SK-N-SH (cell line): ENCODE results near the gene C12orf57. TPM values are rescaled to one million over a fixed set of nuclear protein-coding genes. Genes with fewer than 3 reads are reported as not detected.

Source experiments
- CTCF ChIA-PET: fragments of 300-600, 350-600 bp; formaldehyde crosslinking; extraction: SDS; loops from one replicate; lab custom pipeline; 2021; lab: Yijun Ruan, JAX
- POLR2A ChIA-PET: fragments of 350-600 bp; sonication (Branson Sonifier 250); formaldehyde crosslinking; extraction: SDS; loops from one replicate; lab custom pipeline; 2020; ENCODE audit warnings: antibody characterized with exemption, inconsistent platforms; lab: Yijun Ruan, JAX
- DNase-seq: peaks from one replicate; pipeline ENCODE4 v3.0.0; 2012
- H2AFZ ChIP-seq: fragments of 200-600 bp; sonication (generic); 2 replicates; pipeline ENCODE4 v1.8.1; 2016; ENCODE audit warnings: antibody characterized with exemption, mild to moderate bottlenecking, low read depth
- H3F3A ChIP-seq: fragments of 200-600 bp; sonication (generic); replicated peaks from 2 replicates; pipeline ENCODE3; 2016; ENCODE audit warnings: antibody characterized with exemption, mild to moderate bottlenecking; ENCODE audit not compliant: insufficient read depth
- H3K27ac ChIP-seq, 2 experiments: fragments of 200-500 bp in 1 of 2; fragments of 200-600 bp in 1 of 2; sonication (Bioruptor generic) in 1 of 2; sonication (generic), shearing (Covaris generic) in 1 of 2; 2 replicates each; pipeline versions ENCODE4 v1.5.1 to v1.6.1; 2014 to 2016; ENCODE audit warnings: low read depth in 2 of 2, inconsistent platforms in 1 of 2, low read length in 1 of 2, mild to moderate bottlenecking in 1 of 2, mixed read lengths in 1 of 2
- H3K27me3 ChIP-seq: fragments of 200-600 bp; sonication (generic), shearing (Covaris generic); 2 replicates; pipeline ENCODE4 v1.6.1; 2016; ENCODE audit warnings: mixed run types; ENCODE audit not compliant: insufficient read depth
- H3K36me3 ChIP-seq, 2 experiments: fragments of 200-500 bp in 1 of 2; fragments of 200-600 bp in 1 of 2; sonication (Bioruptor generic) in 1 of 2; sonication (generic) in 1 of 2; replicated peaks in 1 of 2; 2 replicates each; pipeline versions ENCODE3 to v1.5.1; 2014 to 2016; ENCODE audit warnings: low read length in 1 of 2, mild to moderate bottlenecking in 1 of 2; ENCODE audit not compliant: insufficient read depth in 2 of 2, control insufficient read depth in 1 of 2
- H3K4me1 ChIP-seq, 2 experiments: fragments of 200-500 bp in 1 of 2; fragments of 200-600 bp in 1 of 2; sonication (Bioruptor generic) in 1 of 2; sonication (generic), shearing (Covaris generic) in 1 of 2; 2 replicates each; pipeline versions ENCODE4 v1.5.1 to v1.6.1; 2014 to 2016; ENCODE audit warnings: low read depth in 1 of 2, low read length in 1 of 2, mixed run types in 1 of 2; ENCODE audit not compliant: insufficient read depth in 2 of 2, control insufficient read depth in 1 of 2
- H3K4me2 ChIP-seq: fragments of 200-600 bp; sonication (generic), shearing (Covaris generic); 2 replicates; pipeline ENCODE4 v1.6.1; 2017; ENCODE audit warnings: mixed run types
- H3K4me3 ChIP-seq, 2 experiments: fragments of 200-500 bp in 1 of 2; fragments of 200-600 bp in 1 of 2; sonication (Bioruptor generic) in 1 of 2; sonication (generic), shearing (Covaris generic) in 1 of 2; 2 replicates each; pipeline versions ENCODE4 v1.5.1 to v1.8.1; 2014 to 2016; ENCODE audit warnings: low read depth in 2 of 2, inconsistent platforms in 1 of 2, low read length in 1 of 2, mild to moderate bottlenecking in 1 of 2, mixed read lengths in 1 of 2, moderate library complexity in 1 of 2
- H3K79me2 ChIP-seq: fragments of 200-600 bp; sonication (generic); 2 replicates; pipeline ENCODE4 v1.8.1; 2017; ENCODE audit warnings: mild to moderate bottlenecking; ENCODE audit not compliant: insufficient read depth
- H3K9ac ChIP-seq: fragments of 200-600 bp; sonication (generic); 2 replicates; pipeline ENCODE4 v1.6.1; 2017; ENCODE audit warnings: mixed run types
- H3K9me2 ChIP-seq: fragments of 200-600 bp; sonication (generic); 2 replicates; pipeline ENCODE4 v1.6.1; 2017; ENCODE audit warnings: mixed run types
- H3K9me3 ChIP-seq: fragments of 200-600 bp; sonication (generic); 2 replicates; pipeline ENCODE4 v1.6.1; 2017; ENCODE audit warnings: mixed run types, mild to moderate bottlenecking, moderate library complexity
- H4K20me1 ChIP-seq: fragments of 200-600 bp; sonication (generic); 2 replicates; pipeline ENCODE4 v1.6.1; 2017; ENCODE audit warnings: mild to moderate bottlenecking, mixed run types; ENCODE audit not compliant: insufficient read depth
- CHD2 ChIP-seq: fragments of 150-350 bp; IDR thresholded peaks from 2 replicates; pipeline ENCODE4 v1.6.1; 2018; ENCODE audit warnings: low read length; ENCODE audit not compliant: partially characterized antibody
- ELF1 ChIP-seq: IDR thresholded peaks from 2 replicates; pipeline ENCODE4 v1.4.0; 2012
- FOXJ3 ChIP-seq: sonication (generic); formaldehyde crosslinking; IDR thresholded peaks from 2 replicates; pipeline ENCODE4 v1.5.1; 2020; ENCODE audit warnings: mild to moderate bottlenecking, missing genetic modification reagents
- FOXM1 ChIP-seq: IDR thresholded peaks from 2 replicates; pipeline ENCODE4 v1.4.0; 2012; ENCODE audit warnings: low read depth, mild to moderate bottlenecking
- GABPA ChIP-seq: IDR thresholded peaks from 2 replicates; pipeline ENCODE4 v1.4.0; 2012; ENCODE audit warnings: low read depth, mild to moderate bottlenecking
- GATA2 ChIP-seq: sonication (generic); formaldehyde crosslinking; IDR thresholded peaks from 2 replicates; pipeline ENCODE4 v1.5.0; 2020; ENCODE audit warnings: mild to moderate bottlenecking, missing genetic modification reagents
- MEF2A ChIP-seq: IDR thresholded peaks from 2 replicates; pipeline ENCODE4 v1.4.0; 2012; ENCODE audit warnings: low read depth, borderline replicate concordance
- POLR2AphosphoS5 ChIP-seq: IDR thresholded peaks from 2 replicates; pipeline ENCODE4 v1.6.1; 2012; ENCODE audit warnings: low read depth, low read length
- TEAD4 ChIP-seq: IDR thresholded peaks from 2 replicates; pipeline ENCODE4 v1.4.0; 2012; ENCODE audit warnings: mild to moderate bottlenecking, borderline replicate concordance; ENCODE audit not compliant: insufficient read depth
- WGBS: methylation state at CpG from one replicate; pipeline ENCODE4 v1.1.6; 2017; ENCODE audit warnings: low lambda C conversion rate; 5-methylcytosine and 5-hydroxymethylcytosine counted together
- polyA plus RNA-seq, 3 experiments: library from polyadenylated mRNA; depleted of rRNA; stranded (reverse); fragments of >200 nt; gene quantifications; 2 replicates each; pipeline ENCODE4 v1.2.3, GENCODE V29; 2012
- TF ChIP-seq, protein P1 (sequence below): IDR thresholded peaks from 2 replicates; pipeline ENCODE4 v1.4.0; 2012; ENCODE audit warnings: low read depth, borderline replicate concordance
- TF ChIP-seq, protein P2 (sequence below): IDR thresholded peaks from 2 replicates; pipeline ENCODE4 v1.6.1; 2012; ENCODE audit warnings: mild to moderate bottlenecking, low read depth, low read length, moderate library complexity
- TF ChIP-seq, protein P3 (sequence below): IDR thresholded peaks from 2 replicates; pipeline ENCODE4; 2012

C12orf57 gene
- polyA plus RNA-seq, 1 of the 3 experiments (the other 2 are of a cell fraction), result 659 TPM

DNA sequence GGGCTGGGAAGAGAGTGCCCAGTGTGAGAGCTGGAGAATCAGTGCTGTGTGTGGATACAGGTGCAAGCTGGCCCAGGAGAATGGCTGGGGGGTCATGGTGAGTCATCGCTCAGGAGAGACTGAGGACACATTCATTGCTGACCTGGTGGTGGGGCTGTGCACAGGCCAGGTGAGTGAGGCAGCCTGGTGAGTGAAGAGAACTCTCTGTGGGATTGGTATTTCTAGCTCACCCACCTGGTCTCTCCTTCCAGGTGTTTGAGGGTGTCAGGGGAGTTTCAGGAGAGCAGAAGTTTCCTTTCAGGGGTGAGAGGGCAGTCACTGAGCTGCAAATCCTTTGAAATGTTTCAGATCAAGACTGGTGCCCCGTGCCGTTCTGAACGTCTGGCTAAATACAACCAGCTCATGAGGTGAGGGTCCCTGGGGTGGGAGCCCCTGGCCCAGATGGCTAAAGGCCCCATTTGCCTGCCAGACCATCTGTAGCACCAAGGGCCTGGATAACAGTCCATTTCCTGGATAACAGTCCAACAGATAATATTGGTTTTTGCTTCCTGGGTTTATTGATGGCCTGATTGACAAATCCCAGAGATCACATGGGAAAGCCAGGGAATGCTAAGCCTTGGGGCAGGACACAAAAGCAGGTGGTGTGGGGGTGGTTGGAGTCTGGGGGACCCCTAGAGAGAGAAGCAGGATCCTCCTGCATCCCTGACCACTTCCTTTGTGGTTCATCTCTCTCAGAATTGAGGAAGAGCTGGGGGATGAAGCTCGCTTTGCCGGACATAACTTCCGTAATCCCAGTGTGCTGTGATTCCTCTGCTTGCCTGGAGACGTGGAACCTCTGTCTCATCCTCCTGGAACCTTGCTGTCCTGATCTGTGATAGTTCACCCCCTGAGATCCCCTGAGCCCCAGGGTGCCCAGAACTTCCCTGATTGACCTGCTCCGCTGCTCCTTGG lies 21.6 kb upstream of the C12orf57 start:
- no peak overlapping the region for H3K4me2 ChIP-seq
- no peak overlapping the region for H3K27ac ChIP-seq
- H3K9me3 ChIP-seq, result no peaks in the 10 kb centered on the region
- ChIA-PET POLR2A (interaction anchor here (0.9 to 1.4 kb wide), 4 partner anchors 10 to 39 kb away, joined by 3 to 5 read pairs (median 3); no protein-coding TSS in a partner anchor), CTCF (interaction anchor here (1.1 to 8.2 kb wide), 6 partner anchors 15 to 171 kb away, joined by 3 to 134 read pairs (median 11); partner anchors contain the start of genes C12orf57, C1R, RNU7-1 and SPSB2)
- no peak for DNase-seq
- no peak overlapping the region for H3K4me3 ChIP-seq
- H3F3A ChIP-seq, result peaks cover 30% of the 10 kb centered on the region
- peaks cover 26% of the 10 kb centered on the region in 2 experiments; a peak in 3 of 4 replicates for H3K4me1 ChIP-seq
- H4K20me1 ChIP-seq, result no peaks in the 10 kb centered on the region
- H3K79me2 ChIP-seq, result peaks cover 11% of the 10 kb centered on the region
- H3K9me2 ChIP-seq, result no peaks in the 10 kb centered on the region
- peaks cover 6 to 7% of the 10 kb centered on the region in 2 experiments for H3K36me3 ChIP-seq
- H2AFZ ChIP-seq, result no peak overlapping the region
- no peak overlapping the region for H3K9ac ChIP-seq
- WGBS, result 91% methylated on average over 9 of the region's 9 CpGs
- TF ChIP-seq ELF1 (no peak), GABPA (no peak), TEAD4 (no peak), GATA2 (no peak), CHD2 (no peak), FOXM1 (no peak), MEF2A (no peak), FOXJ3 (CRISPR knock-in tag) (no peak), POLR2AphosphoS5 (no peak)
- TF ChIP-seq, protein P1, sequence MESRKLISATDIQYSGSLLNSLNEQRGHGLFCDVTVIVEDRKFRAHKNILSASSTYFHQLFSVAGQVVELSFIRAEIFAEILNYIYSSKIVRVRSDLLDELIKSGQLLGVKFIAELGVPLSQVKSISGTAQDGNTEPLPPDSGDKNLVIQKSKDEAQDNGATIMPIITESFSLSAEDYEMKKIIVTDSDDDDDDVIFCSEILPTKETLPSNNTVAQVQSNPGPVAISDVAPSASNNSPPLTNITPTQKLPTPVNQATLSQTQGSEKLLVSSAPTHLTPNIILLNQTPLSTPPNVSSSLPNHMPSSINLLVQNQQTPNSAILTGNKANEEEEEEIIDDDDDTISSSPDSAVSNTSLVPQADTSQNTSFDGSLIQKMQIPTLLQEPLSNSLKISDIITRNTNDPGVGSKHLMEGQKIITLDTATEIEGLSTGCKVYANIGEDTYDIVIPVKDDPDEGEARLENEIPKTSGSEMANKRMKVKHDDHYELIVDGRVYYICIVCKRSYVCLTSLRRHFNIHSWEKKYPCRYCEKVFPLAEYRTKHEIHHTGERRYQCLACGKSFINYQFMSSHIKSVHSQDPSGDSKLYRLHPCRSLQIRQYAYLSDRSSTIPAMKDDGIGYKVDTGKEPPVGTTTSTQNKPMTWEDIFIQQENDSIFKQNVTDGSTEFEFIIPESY, result no peak
- TF ChIP-seq, protein P2, sequence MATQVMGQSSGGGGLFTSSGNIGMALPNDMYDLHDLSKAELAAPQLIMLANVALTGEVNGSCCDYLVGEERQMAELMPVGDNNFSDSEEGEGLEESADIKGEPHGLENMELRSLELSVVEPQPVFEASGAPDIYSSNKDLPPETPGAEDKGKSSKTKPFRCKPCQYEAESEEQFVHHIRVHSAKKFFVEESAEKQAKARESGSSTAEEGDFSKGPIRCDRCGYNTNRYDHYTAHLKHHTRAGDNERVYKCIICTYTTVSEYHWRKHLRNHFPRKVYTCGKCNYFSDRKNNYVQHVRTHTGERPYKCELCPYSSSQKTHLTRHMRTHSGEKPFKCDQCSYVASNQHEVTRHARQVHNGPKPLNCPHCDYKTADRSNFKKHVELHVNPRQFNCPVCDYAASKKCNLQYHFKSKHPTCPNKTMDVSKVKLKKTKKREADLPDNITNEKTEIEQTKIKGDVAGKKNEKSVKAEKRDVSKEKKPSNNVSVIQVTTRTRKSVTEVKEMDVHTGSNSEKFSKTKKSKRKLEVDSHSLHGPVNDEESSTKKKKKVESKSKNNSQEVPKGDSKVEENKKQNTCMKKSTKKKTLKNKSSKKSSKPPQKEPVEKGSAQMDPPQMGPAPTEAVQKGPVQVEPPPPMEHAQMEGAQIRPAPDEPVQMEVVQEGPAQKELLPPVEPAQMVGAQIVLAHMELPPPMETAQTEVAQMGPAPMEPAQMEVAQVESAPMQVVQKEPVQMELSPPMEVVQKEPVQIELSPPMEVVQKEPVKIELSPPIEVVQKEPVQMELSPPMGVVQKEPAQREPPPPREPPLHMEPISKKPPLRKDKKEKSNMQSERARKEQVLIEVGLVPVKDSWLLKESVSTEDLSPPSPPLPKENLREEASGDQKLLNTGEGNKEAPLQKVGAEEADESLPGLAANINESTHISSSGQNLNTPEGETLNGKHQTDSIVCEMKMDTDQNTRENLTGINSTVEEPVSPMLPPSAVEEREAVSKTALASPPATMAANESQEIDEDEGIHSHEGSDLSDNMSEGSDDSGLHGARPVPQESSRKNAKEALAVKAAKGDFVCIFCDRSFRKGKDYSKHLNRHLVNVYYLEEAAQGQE, result no peak
- TF ChIP-seq, protein P3, sequence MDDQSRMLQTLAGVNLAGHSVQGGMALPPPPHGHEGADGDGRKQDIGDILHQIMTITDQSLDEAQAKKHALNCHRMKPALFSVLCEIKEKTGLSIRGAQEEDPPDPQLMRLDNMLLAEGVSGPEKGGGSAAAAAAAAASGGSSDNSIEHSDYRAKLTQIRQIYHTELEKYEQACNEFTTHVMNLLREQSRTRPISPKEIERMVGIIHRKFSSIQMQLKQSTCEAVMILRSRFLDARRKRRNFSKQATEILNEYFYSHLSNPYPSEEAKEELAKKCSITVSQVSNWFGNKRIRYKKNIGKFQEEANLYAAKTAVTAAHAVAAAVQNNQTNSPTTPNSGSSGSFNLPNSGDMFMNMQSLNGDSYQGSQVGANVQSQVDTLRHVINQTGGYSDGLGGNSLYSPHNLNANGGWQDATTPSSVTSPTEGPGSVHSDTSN, result no peak
- no peaks in the 10 kb centered on the region for H3K27me3 ChIP-seq
